ENCODE measurements around the gene PTPRG. TPM values are rescaled to one million over a fixed set of nuclear protein-coding genes. Genes with fewer than 3 reads are reported as not detected.

Gene PTPRG
- total and polyA plus RNA-seq, 10 of the 15 experiments (the other 5 are each of a cell fraction or from before 2014, with no cell fraction given), result 0.29 to 20.7 (median 1.4) TPM

DNA sequence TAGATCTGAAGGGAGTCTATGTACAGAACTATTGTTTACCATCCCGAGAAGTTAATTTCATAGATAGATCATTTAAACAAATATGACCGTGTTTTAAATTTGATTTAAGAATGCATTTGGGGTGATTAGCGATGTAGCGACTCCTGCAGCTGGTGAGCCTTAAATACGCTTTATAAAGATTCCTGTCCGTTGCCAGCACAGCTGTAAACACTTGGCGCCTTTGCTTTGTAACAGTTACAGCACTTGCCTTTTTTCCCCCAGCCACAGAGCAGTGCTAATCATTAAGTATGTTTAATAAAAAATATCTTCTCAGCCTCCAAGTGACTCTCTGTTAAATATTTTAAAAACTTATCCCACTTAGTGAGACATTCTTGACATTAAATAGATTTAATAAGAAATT is 478.2 kb downstream of the PTPRG start:
- DNase-seq (ENCODE audit: low read depth, low spot score), result no peak
- Histone ChIP-seq H3K4me2 (ENCODE audit: control insufficient read depth, insufficient read depth) (no peak overlapping the region), H4K20me1 (ENCODE audit: control insufficient read depth, insufficient read depth) (no peaks in the 10 kb centered on the region), H3K4me3 (no peak overlapping the region), H3K4me1 (ENCODE audit: control insufficient read depth, insufficient read depth, low read length) (no peaks in the 10 kb centered on the region), H2AFZ (ENCODE audit: control insufficient read depth, low read depth, low read length) (no peak overlapping the region), H3K79me2 (ENCODE audit: control insufficient read depth, insufficient read depth, low read length) (no peaks in the 10 kb centered on the region), H3K9me3 (replicated peaks; ENCODE audit: control insufficient read depth, insufficient read depth, low read length) (no peaks in the 10 kb centered on the region), H3K27ac (ENCODE audit: control insufficient read depth, insufficient read depth) (no peak overlapping the region), H3K27me3 (replicated peaks in 1 of 2; ENCODE audit: control insufficient read depth in 2 of 2, insufficient read depth in 2 of 2, low read length in 1 of 2) (no peaks in the 10 kb centered on the region), H3K36me3 (ENCODE audit: control insufficient read depth in 2 of 2, insufficient read depth in 2 of 2, low read length in 1 of 2) (no peaks in the 10 kb centered on the region), H3K9ac (ENCODE audit: control insufficient read depth, insufficient read depth, low read length) (no peak overlapping the region)
- ChIA-PET CTCF (no interaction called here), SMC1A (ENCODE audit: uncharacterized antibody, unreplicated experiment) (interaction anchor here (0.6 to 1.8 kb wide), 7 partner anchors 11 to 91 kb away, joined by 3 to 6 read pairs (median 4); no protein-coding TSS in a partner anchor), POLR2A (no interaction called here), RAD21 (ENCODE audit: unreplicated experiment) (interaction anchor here (1.7 kb wide), 1 partner anchor 11 kb away, joined by 3 read pairs; no protein-coding TSS in a partner anchor)
- no peak for FAIRE-seq
- WGBS (ENCODE audit: insufficient coverage, insufficient replicate concordance, low lambda C conversion rate, missing lambda C conversion rate), result 69% methylated on average over 7 of the region's 7 CpGs
- intact Hi-C loops (cut with micrococcal nuclease; ENCODE audit: unreplicated experiment) (no loop called here), in situ Hi-C loops (cut with MboI) (no loop called here)
- 0 out of 4 replicates have a peak, but pooled peaks of 1 of the 2 experiments have one; percentile 1 for TF ChIP-seq ETV6 (conservative IDR thresholded peaks at IDR 0.05 in 1 of 2, IDR thresholded peaks at IDR 0.05 in 1 of 2; ENCODE audit: borderline replicate concordance in 1 of 2, low read depth in 1 of 2)
- TF ChIP-seq, protein P1, sequence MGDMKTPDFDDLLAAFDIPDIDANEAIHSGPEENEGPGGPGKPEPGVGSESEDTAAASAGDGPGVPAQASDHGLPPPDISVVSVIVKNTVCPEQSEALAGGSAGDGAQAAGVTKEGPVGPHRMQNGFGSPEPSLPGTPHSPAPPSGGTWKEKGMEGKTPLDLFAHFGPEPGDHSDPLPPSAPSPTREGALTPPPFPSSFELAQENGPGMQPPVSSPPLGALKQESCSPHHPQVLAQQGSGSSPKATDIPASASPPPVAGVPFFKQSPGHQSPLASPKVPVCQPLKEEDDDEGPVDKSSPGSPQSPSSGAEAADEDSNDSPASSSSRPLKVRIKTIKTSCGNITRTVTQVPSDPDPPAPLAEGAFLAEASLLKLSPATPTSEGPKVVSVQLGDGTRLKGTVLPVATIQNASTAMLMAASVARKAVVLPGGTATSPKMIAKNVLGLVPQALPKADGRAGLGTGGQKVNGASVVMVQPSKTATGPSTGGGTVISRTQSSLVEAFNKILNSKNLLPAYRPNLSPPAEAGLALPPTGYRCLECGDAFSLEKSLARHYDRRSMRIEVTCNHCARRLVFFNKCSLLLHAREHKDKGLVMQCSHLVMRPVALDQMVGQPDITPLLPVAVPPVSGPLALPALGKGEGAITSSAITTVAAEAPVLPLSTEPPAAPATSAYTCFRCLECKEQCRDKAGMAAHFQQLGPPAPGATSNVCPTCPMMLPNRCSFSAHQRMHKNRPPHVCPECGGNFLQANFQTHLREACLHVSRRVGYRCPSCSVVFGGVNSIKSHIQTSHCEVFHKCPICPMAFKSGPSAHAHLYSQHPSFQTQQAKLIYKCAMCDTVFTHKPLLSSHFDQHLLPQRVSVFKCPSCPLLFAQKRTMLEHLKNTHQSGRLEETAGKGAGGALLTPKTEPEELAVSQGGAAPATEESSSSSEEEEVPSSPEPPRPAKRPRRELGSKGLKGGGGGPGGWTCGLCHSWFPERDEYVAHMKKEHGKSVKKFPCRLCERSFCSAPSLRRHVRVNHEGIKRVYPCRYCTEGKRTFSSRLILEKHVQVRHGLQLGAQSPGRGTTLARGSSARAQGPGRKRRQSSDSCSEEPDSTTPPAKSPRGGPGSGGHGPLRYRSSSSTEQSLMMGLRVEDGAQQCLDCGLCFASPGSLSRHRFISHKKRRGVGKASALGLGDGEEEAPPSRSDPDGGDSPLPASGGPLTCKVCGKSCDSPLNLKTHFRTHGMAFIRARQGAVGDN (IDR thresholded peaks at IDR 0.05), result no peak
- BruUV-seq (replicated peaks), result no TSS peak
- no peak for ATAC-seq
